Heart left ventricle (tissue), 16 donors: ENCODE measurements around the gene SLIT3. TPM values are rescaled to one million over a fixed set of nuclear protein-coding genes. Genes with fewer than 3 reads are reported as not detected.

ENCODE experiments used
- ATAC-seq, 4 donors: fragments of 200-7000 bp; cut with Tn5 transposase; one replicate each; pipeline ENCODE4 v1.9.1; 2020 to 2022; ENCODE audit warnings: moderate library complexity in 4 of 4, mild to moderate bottlenecking in 3 of 4, moderate number of reproducible peaks in 1 of 4
- DNase-seq, 5 donors: peaks; one replicate each; pipeline ENCODE4 v3.0.0-alpha.2; 2020
- H3K27ac ChIP-seq, 12 donors: fragments of 200-600 bp; sonication (generic) in 4 of 12; one replicate each; pipeline versions ENCODE4 v1.5.0 to v1.8.0; 2016 to 2022; ENCODE audit warnings: mild to moderate bottlenecking in 2 of 12
- H3K27me3 ChIP-seq, 9 donors: fragments of 200-600 bp; sonication (generic) in 2 of 9; one replicate each; pipeline versions ENCODE4 v1.5.1 to v1.8.0; 2016 to 2022; ENCODE audit warnings: mild to moderate bottlenecking in 3 of 9
- H3K36me3 ChIP-seq, 9 donors: fragments of 200-600 bp; sonication (generic) in 2 of 9; one replicate each; pipeline versions ENCODE4 v1.5.0 to v1.8.0; 2018 to 2022; ENCODE audit warnings: mild to moderate bottlenecking in 2 of 9
- H3K4me1 ChIP-seq, 12 donors: fragments of 200-600 bp; sonication (generic) in 4 of 12; one replicate each; pipeline versions ENCODE4 v1.5.0 to v1.8.0; 2016 to 2022; ENCODE audit warnings: mild to moderate bottlenecking in 3 of 12
- H3K4me3 ChIP-seq, 12 donors: fragments of 200-600 bp; sonication (generic) in 4 of 12; one replicate each; pipeline versions ENCODE4 v1.5.0 to v1.8.0; 2017 to 2022; ENCODE audit warnings: mild to moderate bottlenecking in 9 of 12, moderate library complexity in 4 of 12
- H3K9me3 ChIP-seq, 12 donors: fragments of 200-600 bp; sonication (generic) in 4 of 12; one replicate each; pipeline versions ENCODE4 v1.5.0 to v1.8.0; 2016 to 2022; ENCODE audit warnings: mild to moderate bottlenecking in 1 of 12
- CTCF ChIP-seq, 12 donors: fragments of 200-600 bp; sonication (generic) in 4 of 12; IDR thresholded peaks; one replicate each; pipeline versions ENCODE4 v1.5.0 to v1.8.0; 2018 to 2022; ENCODE audit warnings: antibody characterized with exemption in 12 of 12, mild to moderate bottlenecking in 5 of 12
- POLR2A ChIP-seq, 2 donors: fragments of 450-650 bp; IDR thresholded peaks; one replicate each; pipeline ENCODE4 v1.6.1; 2017; ENCODE audit warnings: antibody characterized with exemption in 2 of 2, mild to moderate bottlenecking in 2 of 2, moderate library complexity in 2 of 2
- WGBS, 4 donors: extraction: QIAGEN DNeasy Blood & Tissue Kit in 2 of 4; methylation state at CpG; one replicate each; pipeline versions ENCODE4 v1.1.5 to v1.1.7; 2013 to 2018; 5-methylcytosine and 5-hydroxymethylcytosine counted together
- intact Hi-C, 10 donors: fragments of 100-400 bp; cut with DNase I; formaldehyde crosslinking; loops; one replicate each; pipeline versions ENCODE4 v1.11.1 to v1.14.2; 2022
- polyA plus RNA-seq, 2 donors: library from polyadenylated mRNA; stranded (reverse); fragments of 200-250 nt; gene quantifications; one replicate each; pipeline ENCODE4 v1.2.3, GENCODE V29; 2013
- total RNA-seq, 9 donors: library from RNA; depleted of rRNA in 2 of 9; stranded (reverse); fragments of >200 nt in 2 of 9; fragmentation: NEBNext Ultra II Directional in 3 of 9; extraction: Animal tissue kit (Norgen Biotek cat#: 25700) in 3 of 9; gene quantifications; one replicate each; pipeline versions ENCODE4 v1.1.0 to v1.2.4, GENCODE V29; 2016 to 2023
- donor health status: ischemic (EF 13 %, LVEDD 7.1; RV severe dilation, severe dysfunction).
- donor health status: healthy with polysubstance abuse.
- donor health status: DM: no; HTN: yes; CAD: no.
- donor health status: DM: no; HTN: no; CAD: no.
- donor health status: ischemic (EF 25% LVEDD 6.9; RV normal size, moderate dysfunction).
- donor health status: ischemic (EF 25% LVEDD 5.7; RV mildly dilated, moderate dysfunction).
- donor health status: healthy.
- donor health status: DM: yes; HTN: yes; CAD: no.
- donor health status: ischemic (EF 35%, LVEDD 5.7; RV mildly dilated, moderate dysfunction).
- donor health status: nonischemic (EF 11% LVEDD 7.7; RV severe dilation, severe dysfunction).
- donor health status: DM: yes; HTN: yes; CAD: no.
- donor health status: PGD.
- donor health status: ischemic (EF 29% LVEDD 5.4; RV normal size, mild dysfunction).
- donor health status: nonischemic (EF 23%, LVEDD 6.1; RV moderate dilation, normal function).

Gene SLIT3
- total and polyA plus RNA-seq, 11 donors, result 2.3 to 40.3 (median 14.4) TPM

GRCh38 chr5:169258372-169259000 is 42.5 kb downstream of the SLIT3 start:
- intact Hi-C loops, result no loop called here
- WGBS, 4 donors, result 61 to 83% (median 75%) methylated on average over 1 of the region's 1 CpG
- no peak for DNase-seq
- Histone ChIP-seq H3K4me3 (no peak overlapping the region), H3K27me3 (no peaks in the 10 kb centered on the region), H3K36me3 (no peaks in the 10 kb centered on the region), H3K27ac (no peak overlapping the region), H3K4me1 (peaks cover 0 to 16% (median 0%) of the 10 kb centered on the region in 12 donors), H3K9me3 (no peaks in the 10 kb centered on the region)
- no peak for ATAC-seq
- no peak for TF ChIP-seq POLR2A (IDR thresholded peaks at IDR 0.05)
- no peak for TF ChIP-seq CTCF (IDR thresholded peaks at IDR 0.05)

- DNase-seq (no peak), ATAC-seq (no peak)
- WGBS, 4 donors, result 82 to 94% (median 88%) methylated on average over 5 of the region's 5 CpGs
- Histone ChIP-seq H3K4me3 (no peak overlapping the region), H3K27me3 (no peaks in the 10 kb centered on the region), H3K36me3 (no peaks in the 10 kb centered on the region), H3K9me3 (no peaks in the 10 kb centered on the region), H3K27ac (no peak overlapping the region), H3K4me1 (peaks cover 0 to 11% (median 0%) of the 10 kb centered on the region in 12 donors)
- intact Hi-C loops, result no loop called here
- no peak for TF ChIP-seq CTCF (IDR thresholded peaks at IDR 0.05)
- no peak for TF ChIP-seq POLR2A (IDR thresholded peaks at IDR 0.05)
Observed at GRCh38 chr5:169256191-169256590, 44.7 kb downstream of the SLIT3 start.

GRCh38 chr5:169253071-169253470 is 47.9 kb downstream of the SLIT3 start:
- Histone ChIP-seq H3K4me1 (peaks cover 0 to 19% (median 5%) of the 10 kb centered on the region in 12 donors), H3K27me3 (no peaks in the 10 kb centered on the region), H3K4me3 (no peak overlapping the region), H3K9me3 (no peaks in the 10 kb centered on the region), H3K36me3 (no peaks in the 10 kb centered on the region), H3K27ac (no peak overlapping the region)
- no peak for DNase-seq
- ATAC-seq, result no peak
- 81 to 90% (median 84%) methylated on average over 1 to 3 of the region's 3 CpGs for WGBS, 4 donors
- intact Hi-C loops, result no loop called here
- no peak for TF ChIP-seq CTCF (IDR thresholded peaks at IDR 0.05)
- TF ChIP-seq POLR2A (IDR thresholded peaks at IDR 0.05), result no peak

- DNase-seq, result no peak
- intact Hi-C loops, result no loop called here
- TF ChIP-seq CTCF (IDR thresholded peaks at IDR 0.05) (no peak), POLR2A (IDR thresholded peaks at IDR 0.05) (no peak)
Observed at GRCh38 chr5:169251333-169252084, 49.4 kb downstream of the SLIT3 start.

More at GRCh38 chr5:169251333-169252084, 49.4 kb downstream of the SLIT3 start:
- Histone ChIP-seq H3K9me3 (no peaks in the 10 kb centered on the region), H3K36me3 (no peaks in the 10 kb centered on the region), H3K27ac (no peak overlapping the region), H3K4me3 (no peak overlapping the region), H3K27me3 (no peaks in the 10 kb centered on the region), H3K4me1 (peaks cover 0 to 19% (median 5%) of the 10 kb centered on the region in 12 donors)
- no peak for ATAC-seq
- WGBS, 4 donors, result 85 to 94% (median 91%) methylated on average over 8 of the region's 8 CpGs
